ENCODE results near the gene CIITA.
"Not testable (repeated sequence)": the region's sequence is repeated elsewhere in the genome, so short reads cannot be mapped to it uniquely, and the experiment has no call there.

Gene CIITA

DNA sequence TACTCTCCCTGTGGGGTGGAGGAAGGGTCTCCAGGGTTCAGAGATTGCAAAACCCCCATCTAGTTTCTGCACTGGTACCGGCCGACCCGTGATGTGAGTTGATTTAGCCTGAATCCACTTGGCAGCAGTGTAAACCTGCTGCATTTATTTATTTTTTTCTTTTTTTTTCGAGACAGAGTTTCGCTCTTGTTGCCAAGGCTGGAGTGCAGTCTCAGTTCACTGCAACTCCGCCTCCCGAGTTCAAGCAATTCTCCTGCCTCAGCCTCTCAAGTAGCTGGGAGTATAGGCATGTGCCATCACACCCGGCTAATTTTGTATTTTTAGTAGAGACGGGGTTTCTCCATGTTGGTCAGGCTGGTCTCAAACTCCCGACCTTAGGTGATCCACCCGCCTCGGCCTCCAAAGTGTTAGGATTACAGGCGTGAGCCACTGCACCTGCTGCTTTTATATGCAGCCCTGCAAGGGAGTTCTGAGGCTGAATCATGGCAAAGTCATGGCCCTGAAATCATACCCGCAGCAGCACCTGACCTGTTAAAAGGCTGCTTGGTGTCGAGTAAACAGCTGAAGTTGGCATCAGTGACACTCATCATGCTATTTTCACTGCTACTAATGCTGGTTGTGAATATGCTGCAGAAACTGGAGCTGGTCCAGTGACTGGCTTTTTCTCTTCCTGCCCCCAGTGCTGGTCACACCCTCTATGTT is 43.9 kb downstream of the CIITA start:
- DNase-seq: no peak

DNA sequence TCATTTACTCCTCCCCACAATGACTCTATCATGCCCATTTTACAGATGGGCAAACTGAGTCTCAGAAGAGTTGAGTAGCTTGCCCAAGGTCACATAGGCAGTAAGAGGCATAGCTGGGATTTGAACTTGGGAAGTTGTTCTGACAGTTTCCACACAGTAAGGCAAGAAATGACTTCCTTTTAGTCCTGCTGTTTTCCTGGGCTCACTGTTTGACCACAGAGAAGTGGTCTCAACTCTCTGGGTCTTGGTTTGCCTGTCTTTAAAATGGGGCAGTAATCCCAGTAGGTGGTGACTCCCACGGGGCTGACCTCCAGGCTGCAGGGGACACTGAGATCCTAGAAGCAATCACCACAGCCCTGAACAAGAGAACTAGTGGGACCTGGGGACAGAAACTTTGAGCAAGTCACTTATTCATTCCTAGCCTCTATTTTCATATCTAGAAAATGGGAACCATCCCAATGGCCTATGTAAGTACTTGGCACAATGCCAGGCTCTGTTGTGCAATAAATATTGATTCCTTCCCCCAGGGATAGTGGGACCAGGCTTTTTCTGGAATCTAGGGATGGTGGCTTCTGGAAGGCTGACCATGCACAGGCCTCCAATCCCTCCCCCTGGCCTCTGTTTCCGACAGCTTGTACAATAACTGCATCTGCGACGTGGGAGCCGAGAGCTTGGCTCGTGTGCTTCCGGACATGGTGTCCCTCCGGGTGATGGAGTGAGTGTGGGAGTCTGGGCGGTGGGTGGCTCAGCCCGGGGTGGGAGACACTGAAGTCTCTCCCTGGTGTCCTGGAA is 44.7 kb downstream of the CIITA start:
- DNase-seq: no peak

- no peak for DNase-seq
Observed at GRCh38 chr16:10922328-10923145, 45.5 kb downstream of the CIITA start.

DNA sequence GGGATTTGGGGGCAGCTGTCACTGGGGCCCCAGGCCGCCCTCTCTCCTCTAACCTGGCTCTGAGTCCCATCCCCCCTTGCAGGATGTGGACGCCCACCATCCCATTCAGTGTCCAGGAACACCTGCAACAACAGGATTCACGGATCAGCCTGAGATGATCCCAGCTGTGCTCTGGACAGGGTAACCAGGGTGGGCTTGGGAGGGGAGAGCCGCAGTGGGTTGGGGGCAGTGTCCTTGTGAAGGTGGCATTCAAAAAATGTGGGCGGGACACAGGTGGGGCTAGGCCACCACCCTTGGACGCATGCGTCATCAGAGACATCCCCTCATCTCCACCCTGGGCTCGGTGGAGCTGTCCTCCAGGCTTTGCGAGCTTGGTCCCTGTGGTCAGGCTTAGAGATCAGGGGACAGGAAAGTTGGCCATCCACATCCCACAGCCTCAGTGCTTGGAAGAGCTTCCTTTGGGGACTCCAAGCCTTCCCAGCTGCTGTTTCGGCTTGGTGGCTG is 46.2 kb downstream of the CIITA start:
- no peak for DNase-seq

- no peak for DNase-seq
Observed at GRCh38 chr16:10923650-10924214, 46.7 kb downstream of the CIITA start.

DNA sequence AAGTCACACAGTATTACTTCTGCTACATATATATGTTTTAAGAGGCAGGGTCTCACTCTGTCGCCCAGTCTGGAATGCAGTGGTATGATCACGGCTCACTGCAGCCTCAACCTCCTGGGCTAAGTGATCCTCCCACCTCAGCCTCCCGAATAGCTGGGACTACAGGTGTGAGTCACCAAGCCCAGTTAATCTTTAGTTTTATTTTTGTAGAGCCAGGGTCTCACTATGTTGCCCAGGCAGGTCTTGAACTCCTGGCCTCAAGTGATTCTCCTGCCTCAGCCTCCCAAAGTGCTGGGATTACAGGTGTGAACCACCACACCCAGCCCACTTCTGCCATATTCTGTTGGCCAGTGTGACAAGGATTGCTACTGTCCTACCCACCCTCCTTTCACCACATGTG is 48.3 kb downstream of the CIITA start:
- DNase-seq: not testable (repeated sequence)

GRCh38 chr16:10926094-10926493 is 49.1 kb downstream of the CIITA start:
- no peak for DNase-seq

DNA sequence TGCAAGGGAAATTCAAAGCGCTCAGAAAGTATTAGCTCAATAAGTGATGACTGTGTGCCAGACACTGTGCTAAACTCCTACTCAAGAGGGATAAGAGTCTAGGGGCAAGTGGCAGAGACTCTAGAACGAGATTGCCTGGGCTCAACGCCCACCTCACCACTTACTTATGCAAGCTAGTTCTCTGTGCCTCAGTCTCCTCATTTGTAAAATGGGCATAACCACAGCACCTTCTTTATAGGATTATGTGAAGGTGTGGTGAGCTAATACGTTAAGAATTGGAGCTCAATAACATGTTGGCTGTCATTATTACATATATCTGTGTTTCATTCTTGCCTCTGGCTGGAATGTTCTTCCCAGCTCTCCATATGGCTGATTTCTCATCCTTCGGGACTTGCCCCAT is 49.9 kb downstream of the CIITA start:
- no peak for DNase-seq

GRCh38 chr16:10927497-10928112 is 50.6 kb downstream of the CIITA start:
- DNase-seq: no peak

DNA sequence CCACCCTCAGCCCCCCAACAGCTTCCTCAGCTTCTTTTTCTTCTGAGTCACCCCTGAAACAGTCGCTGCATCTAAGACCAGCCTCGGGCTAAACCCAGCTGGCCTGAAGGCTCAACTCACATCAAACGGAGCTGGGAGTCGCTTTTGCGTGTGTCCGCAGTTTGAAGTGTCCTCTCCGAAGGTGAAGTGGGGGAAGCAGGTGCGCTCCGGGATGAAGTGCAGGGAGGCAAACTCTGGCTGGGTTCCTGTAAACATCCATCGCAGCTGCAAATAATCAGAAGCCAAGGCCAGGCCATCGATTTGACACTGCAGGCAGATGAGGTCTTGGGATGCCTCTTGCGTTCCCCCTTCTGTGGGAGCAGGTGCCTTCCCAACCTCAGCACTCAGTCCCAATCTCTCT is 52.1 kb downstream of the CIITA start:
- not testable (repeated sequence) for DNase-seq

GRCh38 chr16:10929853-10930754 is 53.1 kb downstream of the CIITA start:
- DNase-seq: no peak

- no peak for DNase-seq
Observed at GRCh38 chr16:10930755-10931093, 53.7 kb downstream of the CIITA start.

GRCh38 chr16:10931134-10931533 is 54.1 kb downstream of the CIITA start:
- no peak for DNase-seq

DNA sequence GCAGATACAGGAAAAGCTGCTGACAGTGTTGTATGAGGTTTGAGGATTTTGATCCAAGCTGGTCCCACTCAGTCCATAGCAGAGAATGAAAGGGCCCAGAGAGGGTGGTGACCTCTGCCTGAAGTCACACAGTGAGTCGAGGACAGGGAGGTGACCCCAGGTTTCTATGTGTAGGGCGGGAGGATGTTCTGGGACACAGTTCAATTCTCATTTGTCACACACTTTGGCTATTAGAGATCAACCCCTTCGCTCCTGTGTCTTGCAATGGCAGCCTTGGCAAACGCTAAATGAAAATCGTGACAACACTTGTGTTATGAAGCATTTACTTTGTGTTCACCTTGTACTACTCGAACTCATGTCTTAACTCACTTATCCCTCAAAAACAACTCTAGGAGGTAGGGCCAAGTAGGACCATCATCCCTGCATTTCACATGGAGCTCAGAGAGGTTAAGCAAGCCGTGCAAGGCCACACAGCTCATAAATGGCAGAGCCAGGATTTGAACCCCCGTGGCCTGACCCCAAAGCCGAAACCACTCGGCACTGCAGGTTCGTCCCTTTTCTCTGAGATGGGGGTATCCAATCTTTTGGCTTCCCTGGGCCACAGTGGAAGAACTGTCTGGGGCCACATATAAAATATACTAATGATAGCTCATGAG is 55.1 kb downstream of the CIITA start:
- DNase-seq: no peak

DNA sequence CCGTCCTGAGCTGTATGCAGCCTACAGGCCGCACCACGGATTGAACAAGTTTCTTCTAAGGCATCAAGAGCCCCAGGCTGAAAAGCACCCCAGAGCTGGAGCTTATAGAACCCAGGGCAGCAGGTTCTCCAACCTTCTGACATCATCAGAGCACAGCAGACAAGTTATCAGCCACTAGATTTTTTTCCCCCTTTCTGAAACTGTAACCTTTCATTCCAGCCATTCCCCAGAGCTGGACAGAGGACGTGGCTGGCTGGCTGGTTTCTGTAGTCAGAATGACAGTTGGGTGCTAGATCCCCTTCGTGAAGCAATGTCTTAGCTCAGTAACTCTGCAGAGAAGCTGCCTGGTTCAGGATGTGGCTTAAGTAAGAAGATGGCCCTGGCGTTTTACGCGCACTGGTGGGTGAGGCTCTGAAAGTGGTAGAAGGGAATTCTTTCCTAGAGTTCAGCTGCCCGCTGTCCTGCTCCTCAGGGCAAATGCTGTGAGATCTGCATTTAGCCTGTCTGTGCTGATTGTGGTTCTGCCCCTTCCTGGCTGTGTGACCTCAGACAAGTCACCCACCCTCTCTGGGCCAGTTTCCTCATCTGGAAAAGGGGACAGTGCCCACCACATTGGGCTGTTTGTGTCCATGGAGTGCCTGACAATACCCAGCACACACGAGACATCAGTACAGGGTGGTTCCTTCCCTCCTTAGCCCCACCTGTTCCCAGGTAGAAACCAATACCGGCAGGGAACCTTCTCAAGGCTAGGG is 56.1 kb downstream of the CIITA start:
- no peak for DNase-seq

DNA sequence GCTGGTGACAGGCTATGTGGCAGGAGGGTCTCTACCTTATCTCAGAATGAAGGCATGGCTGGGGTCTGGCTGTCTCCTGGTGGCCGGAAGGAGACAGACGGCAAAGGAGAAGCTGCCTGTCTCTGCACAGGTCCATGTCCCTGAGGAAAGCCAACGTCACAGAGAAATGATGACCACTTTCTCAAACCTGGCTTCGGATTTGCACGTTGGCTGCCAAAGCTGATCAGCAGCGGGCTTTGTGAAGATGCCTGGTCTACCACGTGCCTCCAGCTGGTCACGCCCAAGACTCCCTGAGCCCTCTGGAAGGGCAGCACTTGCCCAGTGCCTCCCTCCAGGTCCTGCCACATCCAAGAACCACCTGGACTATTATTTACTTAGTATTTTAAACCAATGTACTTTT is 56.9 kb downstream of the CIITA start:
- no peak for DNase-seq

GRCh38 chr16:10934325-10935107 is 57.5 kb downstream of the CIITA start:
- DNase-seq: no peak

- no peak for DNase-seq
Observed at GRCh38 chr16:10935226-10935915, 58.4 kb downstream of the CIITA start.

All from stimulated activated CD8-positive, alpha-beta memory T cell treated with anti-CD3 and anti-CD28 coated beads, Interleukin-4, amount 100 ng/mL, for 48 hours (primary cell).